ENCODE measurements around the gene UNC13A.

Gene UNC13A

DNA sequence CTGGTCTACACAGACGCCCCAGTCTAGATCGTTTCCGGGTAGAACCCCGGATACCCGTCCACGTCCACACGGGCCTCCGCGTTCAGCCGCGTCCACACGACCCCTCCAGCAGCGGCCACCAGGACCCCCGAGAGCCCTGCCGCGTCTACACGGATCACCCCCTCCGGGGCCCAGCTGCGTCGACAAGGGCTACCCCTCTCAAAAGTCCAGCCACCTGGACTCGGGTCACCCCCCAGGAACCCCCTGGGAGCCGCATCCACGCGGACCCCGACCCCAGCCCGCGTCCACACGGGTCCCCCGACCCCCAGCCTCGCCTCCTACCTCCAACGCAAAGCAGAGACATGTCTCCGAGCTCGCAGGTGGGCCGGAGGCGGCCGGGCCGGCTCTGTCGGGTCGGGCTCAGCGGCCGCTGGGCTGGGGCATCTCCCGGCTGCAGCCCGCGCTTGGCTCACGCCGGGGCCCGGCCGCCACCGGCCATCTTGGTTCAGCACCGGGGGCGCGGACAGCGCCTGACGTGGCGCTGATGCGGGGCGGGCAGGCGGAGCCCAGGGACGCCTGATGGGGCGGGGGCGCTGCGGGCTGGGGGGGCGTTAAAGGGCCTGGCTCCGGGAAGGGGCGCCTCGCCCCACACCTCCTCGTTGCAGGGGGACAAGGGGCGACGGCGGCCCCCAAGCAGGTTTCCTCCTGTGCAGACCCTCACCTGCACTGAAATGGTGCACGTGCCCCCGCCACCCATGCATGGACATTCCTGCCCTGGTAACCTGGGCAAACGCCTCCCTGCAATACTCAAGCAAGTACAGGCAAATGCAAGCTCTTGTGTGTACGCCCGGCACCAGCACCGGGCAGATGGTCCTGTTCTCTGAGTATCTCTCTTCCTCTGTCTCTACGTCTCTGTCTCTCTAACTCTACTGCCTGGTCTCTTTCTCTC lies at the start of gene UNC13A:
Gene UNC13A, minus strand, starts transcription at position 498 of the 928 bp plus-strand sequence. Its CDS starts 155 bp downstream, at position 343.
- DNase-seq: peak; percentile 44

- no peak for DNase-seq
Observed at GRCh38 chr19:17737690-17738153, 49.6 kb upstream of the UNC13A start.

GRCh38 chr19:17735410-17735809 lies 47.3 kb upstream of the UNC13A start:
- no peak for DNase-seq

DNA sequence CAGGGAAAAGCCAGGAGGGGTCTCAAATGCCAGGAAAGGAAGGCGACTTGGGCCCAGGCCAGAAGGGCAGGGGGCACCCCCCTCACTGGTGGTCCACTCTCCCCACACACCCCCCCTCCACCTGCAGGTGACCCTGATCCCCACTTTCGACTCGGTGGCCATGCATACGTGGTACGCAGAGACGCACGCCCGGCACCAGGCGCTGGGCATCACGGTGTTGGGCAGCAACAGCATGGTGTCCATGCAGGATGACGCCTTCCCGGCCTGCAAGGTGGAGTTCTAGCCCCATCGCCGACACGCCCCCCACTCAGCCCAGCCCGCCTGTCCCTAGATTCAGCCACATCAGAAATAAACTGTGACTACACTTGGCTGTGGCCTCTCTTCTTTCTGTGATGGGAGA lies 46.0 kb upstream of the UNC13A start:
- DNase-seq: no peak

- no peak for DNase-seq
Observed at GRCh38 chr19:17733127-17733526, 45.0 kb upstream of the UNC13A start.

GRCh38 chr19:17727843-17728242 lies 39.7 kb upstream of the UNC13A start:
- no peak for DNase-seq

DNA sequence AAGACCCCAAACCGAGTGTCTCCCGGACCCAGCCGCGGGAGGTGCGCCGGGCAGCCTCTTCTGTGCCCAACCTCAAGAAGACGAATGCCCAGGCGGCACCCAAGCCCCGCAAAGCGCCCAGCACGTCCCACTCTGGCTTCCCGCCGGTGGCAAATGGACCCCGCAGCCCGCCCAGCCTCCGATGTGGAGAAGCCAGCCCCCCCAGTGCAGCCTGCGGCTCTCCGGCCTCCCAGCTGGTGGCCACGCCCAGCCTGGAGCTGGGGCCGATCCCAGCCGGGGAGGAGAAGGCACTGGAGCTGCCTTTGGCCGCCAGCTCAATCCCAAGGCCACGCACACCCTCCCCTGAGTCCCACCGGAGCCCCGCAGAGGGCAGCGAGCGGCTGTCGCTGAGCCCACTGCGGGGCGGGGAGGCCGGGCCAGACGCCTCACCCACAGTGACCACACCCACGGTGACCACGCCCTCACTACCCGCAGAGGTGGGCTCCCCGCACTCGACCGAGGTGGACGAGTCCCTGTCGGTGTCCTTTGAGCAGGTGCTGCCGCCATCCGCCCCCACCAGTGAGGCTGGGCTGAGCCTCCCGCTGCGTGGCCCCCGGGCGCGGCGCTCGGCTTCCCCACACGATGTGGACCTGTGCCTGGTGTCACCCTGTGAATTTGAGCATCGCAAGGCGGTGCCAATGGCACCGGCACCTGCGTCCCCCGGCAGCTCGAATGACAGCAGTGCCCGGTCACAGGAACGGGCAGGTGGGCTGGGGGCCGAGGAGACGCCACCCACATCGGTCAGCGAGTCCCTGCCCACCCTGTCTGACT lies 39.0 kb upstream of the UNC13A start:
- no peak for DNase-seq

DNA sequence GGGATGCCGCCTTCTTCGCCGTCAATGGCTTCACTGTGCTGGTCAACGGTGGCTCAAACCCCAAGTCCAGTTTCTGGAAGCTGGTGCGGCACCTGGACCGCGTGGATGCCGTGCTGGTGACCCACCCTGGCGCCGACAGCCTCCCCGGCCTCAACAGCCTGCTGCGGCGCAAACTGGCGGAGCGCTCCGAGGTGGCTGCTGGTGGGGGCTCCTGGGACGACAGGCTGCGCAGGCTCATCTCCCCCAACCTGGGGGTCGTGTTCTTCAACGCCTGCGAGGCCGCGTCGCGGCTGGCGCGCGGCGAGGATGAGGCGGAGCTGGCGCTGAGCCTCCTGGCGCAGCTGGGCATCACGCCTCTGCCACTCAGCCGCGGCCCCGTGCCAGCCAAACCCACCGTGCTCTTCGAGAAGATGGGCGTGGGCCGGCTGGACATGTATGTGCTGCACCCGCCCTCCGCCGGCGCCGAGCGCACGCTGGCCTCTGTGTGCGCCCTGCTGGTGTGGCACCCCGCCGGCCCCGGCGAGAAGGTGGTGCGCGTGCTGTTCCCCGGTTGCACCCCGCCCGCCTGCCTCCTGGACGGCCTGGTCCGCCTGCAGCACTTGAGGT lies 38.1 kb upstream of the UNC13A start:
- no peak for DNase-seq

GRCh38 chr19:17725422-17726078 lies 37.4 kb upstream of the UNC13A start:
- DNase-seq: peak; percentile 19

DNA sequence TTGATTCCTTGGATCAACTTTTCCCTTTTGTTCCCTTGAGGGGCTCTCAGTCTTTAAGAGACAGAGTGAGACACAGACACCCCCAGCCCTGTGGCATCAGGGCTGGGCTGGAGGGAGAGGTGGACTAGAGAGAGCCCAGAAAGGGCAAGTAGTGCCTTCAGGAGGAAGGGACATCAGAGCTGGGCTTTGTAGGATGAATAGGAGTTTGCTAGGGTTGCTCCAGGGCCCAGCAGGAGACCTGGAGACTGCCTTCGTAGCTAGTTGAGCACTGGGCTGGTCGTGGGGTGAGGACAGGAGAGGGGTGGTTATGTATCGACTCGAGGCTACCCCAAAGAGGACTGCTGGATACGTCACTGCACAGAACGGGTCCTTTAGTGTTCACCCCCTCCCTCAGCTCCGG lies 36.5 kb upstream of the UNC13A start:
- DNase-seq: no peak

DNA sequence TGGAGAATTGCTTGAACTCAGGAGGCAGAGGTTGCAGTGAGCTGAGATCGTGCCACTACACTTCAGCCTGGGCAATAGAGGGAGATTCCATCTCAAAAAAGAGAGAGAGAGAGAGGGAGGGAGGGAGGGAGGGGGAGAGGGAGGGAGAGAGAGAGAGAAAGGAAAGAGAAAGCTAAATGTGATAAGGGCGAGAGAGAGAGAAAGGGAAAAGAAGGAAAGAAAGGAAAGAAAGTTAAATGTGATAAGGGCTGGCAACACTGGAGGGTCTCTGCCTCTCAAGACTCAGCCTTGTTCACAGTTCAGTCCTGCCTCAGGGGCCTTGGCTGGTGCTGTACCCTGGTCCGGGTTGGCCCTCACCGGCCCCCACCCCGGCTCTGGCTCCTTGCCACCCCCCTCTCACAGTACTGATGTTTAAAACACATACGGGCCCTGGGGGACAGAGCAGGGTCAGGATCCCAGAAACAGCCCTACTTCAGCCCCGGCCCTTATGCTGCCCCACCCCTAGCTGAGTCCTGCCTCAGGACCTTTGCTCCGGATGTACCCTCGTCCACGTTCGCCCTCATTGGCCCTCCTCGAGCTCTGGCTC lies 34.6 kb upstream of the UNC13A start:
- no peak for DNase-seq

- no peak for DNase-seq
Observed at GRCh38 chr19:17721821-17722220, 33.7 kb upstream of the UNC13A start.

GRCh38 chr19:17721111-17721628 lies 33.0 kb upstream of the UNC13A start:
- DNase-seq: no peak

GRCh38 chr19:17720440-17720839 lies 32.3 kb upstream of the UNC13A start:
- DNase-seq: no peak

DNA sequence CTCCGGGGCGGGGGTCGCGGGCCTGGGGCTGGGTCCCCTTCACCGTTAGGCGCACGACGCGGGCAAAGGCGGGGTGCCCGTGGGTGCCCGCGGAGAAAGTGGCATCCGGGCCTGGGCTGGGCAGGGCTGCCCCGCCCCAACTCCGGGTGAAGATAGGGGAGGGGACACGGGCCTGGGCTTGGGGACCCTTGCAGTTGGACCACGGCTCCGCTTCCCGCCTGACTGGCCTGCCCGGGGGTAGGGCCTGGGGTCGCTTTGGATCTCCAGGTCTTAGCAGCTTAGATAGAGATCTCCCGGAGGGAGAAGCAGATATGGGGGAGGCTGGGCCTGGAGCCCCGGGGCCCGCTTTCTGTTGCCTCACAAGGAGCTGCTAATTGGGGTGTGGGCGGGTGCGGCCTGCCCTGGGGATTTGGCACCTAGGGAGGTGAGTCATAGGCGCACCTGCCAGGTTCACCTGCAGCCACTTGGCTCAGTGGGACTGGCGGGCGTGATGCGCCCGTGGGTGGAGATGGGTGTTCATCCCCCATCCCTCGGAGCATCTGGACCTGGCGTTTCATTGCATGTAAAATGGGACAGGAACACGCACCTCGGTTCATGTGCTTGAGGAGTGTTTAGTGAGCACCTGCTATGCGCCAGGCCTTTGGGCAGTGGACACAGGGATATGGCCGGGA lies 31.7 kb upstream of the UNC13A start:
- peak; percentile 28 for DNase-seq

GRCh38 chr19:17718947-17719711 lies 31.0 kb upstream of the UNC13A start, which contains the start of gene MAP1S:
Gene MAP1S, plus strand, starts transcription at chr19:17719480. Its CDS starts 23 bp downstream, at chr19:17719503.
- DNase-seq: peak; percentile 54

- no peak for DNase-seq
Observed at GRCh38 chr19:17718550-17718946, 30.4 kb upstream of the UNC13A start.

DNA sequence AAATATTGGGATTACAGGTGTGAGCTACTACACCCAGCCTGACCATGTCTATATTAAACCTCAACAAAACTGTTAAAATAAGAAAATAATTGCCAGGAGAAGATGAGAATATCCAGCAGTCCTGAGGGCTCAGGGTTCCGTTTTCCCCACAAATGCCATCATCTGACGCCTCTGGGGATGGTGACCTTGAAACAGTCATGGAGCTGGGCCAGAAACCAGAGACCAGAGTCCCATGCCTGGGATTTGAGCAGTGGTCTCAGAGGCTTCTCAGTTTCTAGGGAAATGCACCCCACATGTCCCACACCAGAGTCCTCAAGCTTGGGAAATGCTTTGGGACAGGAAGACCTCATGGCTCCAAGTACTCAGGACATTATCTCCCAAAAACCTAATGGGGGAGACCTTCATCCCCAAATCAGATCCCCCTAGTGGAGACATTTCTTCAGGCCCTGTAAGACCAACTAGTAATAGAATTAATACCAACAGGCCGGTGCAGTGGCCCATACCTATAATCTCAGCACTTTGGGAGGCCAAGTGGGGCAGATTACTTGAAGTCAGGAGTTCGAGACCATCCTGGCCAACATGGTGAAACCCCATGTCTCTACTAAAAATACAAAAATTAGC lies 28.3 kb upstream of the UNC13A start:
- no peak for DNase-seq

- DNase-seq: no peak
Observed at GRCh38 chr19:17711851-17712250, 23.7 kb upstream of the UNC13A start.

DNA sequence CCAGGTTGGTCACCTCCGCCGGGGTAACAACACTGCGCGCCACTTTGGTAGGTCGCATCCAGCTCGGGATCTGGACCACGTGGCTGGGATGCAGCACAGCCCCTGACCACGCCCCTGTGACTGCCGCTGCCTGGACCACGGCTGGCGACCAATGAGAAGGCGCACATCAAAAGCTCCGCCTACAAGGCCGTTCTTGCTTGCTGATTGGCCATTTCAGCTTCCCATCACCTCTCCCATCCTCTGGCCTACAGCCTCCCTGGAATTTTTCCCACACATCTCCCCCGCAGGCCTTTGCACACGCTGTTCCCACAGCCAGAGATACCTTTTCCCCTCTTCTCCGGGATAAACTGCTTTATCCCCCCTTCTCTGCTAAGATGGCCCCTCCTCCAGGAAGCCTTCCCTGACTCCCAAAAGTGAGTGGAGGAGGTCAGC lies 18.6 kb upstream of the UNC13A start:
- no peak for DNase-seq
